Right atrium auricular region (tissue), 2 donors: ENCODE measurements around the gene HMGN4. TPM values are rescaled to one million over a fixed set of nuclear protein-coding genes. Genes with fewer than 3 reads are reported as not detected.

Source experiments
- DNase-seq: peaks from one replicate; pipeline ENCODE4 v3.0.0-alpha.2; 2019; ENCODE audit warnings: low spot score
- H3K27ac ChIP-seq, 2 donors: fragments of 200-600 bp; sonication (generic); 1 replicate in 1 of 2; 2 replicates in 1 of 2; pipeline ENCODE4 v1.5.1; 2016 to 2019
- H3K27me3 ChIP-seq, 2 donors: fragments of 200-600 bp; sonication (generic); one replicate each; pipeline versions ENCODE4 v1.5.1 to v1.6.0; 2017 to 2019
- H3K36me3 ChIP-seq: fragments of 200-600 bp; sonication (generic); one replicate; pipeline ENCODE4 v1.5.1; 2016
- H3K4me1 ChIP-seq, 2 donors: fragments of 200-600 bp; sonication (generic); one replicate each; pipeline versions ENCODE4 v1.5.1 to v1.6.0; 2017 to 2019
- H3K4me3 ChIP-seq, 2 donors: fragments of 200-600 bp; sonication (generic); 1 replicate in 1 of 2; 2 replicates in 1 of 2; pipeline ENCODE4 v1.5.1; 2017 to 2019; ENCODE audit warnings: mild to moderate bottlenecking in 1 of 2, moderate library complexity in 1 of 2
- H3K9me3 ChIP-seq, 2 donors: fragments of 200-600 bp; sonication (generic); one replicate each; pipeline ENCODE4 v1.5.1; 2019
- CTCF ChIP-seq, 2 donors: fragments of 200-600 bp; sonication (generic); IDR thresholded peaks; one replicate each; pipeline ENCODE4 v1.5.1; 2019; ENCODE audit warnings: antibody characterized with exemption in 2 of 2
- total RNA-seq, 2 donors: library from RNA; depleted of rRNA; stranded (reverse); fragments of >200 nt; gene quantifications; one replicate each; pipeline ENCODE4 v1.1.0, GENCODE V29; 2016

The HMGN4 gene
- total RNA-seq, 2 donors from 2014 or later: 36.1 to 52.5 TPM

- H3K27ac ChIP-seq: peak overlapping the region; percentile 85 to 87
- H3K27me3 ChIP-seq: no peaks in the 10 kb centered on the region
- no peaks in the 10 kb centered on the region for H3K36me3 ChIP-seq
- DNase-seq: no peak
- TF ChIP-seq CTCF (IDR thresholded peaks at IDR 0.05): no peak
- H3K9me3 ChIP-seq: no peaks in the 10 kb centered on the region
- peak overlapping the region; percentile 6 to 56 for H3K4me3 ChIP-seq
- peaks cover 0 to 17% of the 10 kb centered on the region in 2 donors for H3K4me1 ChIP-seq
Measured at GRCh38 chr6:26554447-26554696, 16.2 kb downstream of the HMGN4 start.

GRCh38 chr6:26554697-26555504 is 16.7 kb downstream of the HMGN4 start:
- Histone ChIP-seq H3K9me3 (no peaks in the 10 kb centered on the region), H3K4me1 (peaks cover 0 to 17% of the 10 kb centered on the region in 2 donors), H3K36me3 (no peaks in the 10 kb centered on the region), H3K27ac (peak overlapping the region; percentile 85 to 87), H3K4me3 (peak overlapping the region; percentile 6 to 56), H3K27me3 (no peaks in the 10 kb centered on the region)
- no peak for TF ChIP-seq CTCF (IDR thresholded peaks at IDR 0.05)
- DNase-seq: no peak

- Histone ChIP-seq H3K36me3 (no peaks in the 10 kb centered on the region), H3K27me3 (no peaks in the 10 kb centered on the region), H3K27ac (no peak overlapping the region), H3K4me3 (no peak overlapping the region), H3K9me3 (no peaks in the 10 kb centered on the region), H3K4me1 (peaks cover 0 to 17% of the 10 kb centered on the region in 2 donors)
- DNase-seq: no peak
- TF ChIP-seq CTCF (IDR thresholded peaks at IDR 0.05): no peak
Measured at GRCh38 chr6:26555505-26556262, 17.5 kb downstream of the HMGN4 start.

GRCh38 chr6:26556263-26557070 is 18.3 kb downstream of the HMGN4 start:
- peaks cover 0 to 17% of the 10 kb centered on the region in 2 donors for H3K4me1 ChIP-seq
- H3K27ac ChIP-seq: no peak overlapping the region
- DNase-seq: no peak
- H3K9me3 ChIP-seq: no peaks in the 10 kb centered on the region
- no peak overlapping the region for H3K4me3 ChIP-seq
- H3K36me3 ChIP-seq: no peaks in the 10 kb centered on the region
- TF ChIP-seq CTCF (IDR thresholded peaks at IDR 0.05): no peak
- H3K27me3 ChIP-seq: no peaks in the 10 kb centered on the region

GRCh38 chr6:26561533-26562466 is 23.6 kb downstream of the HMGN4 start:
- Histone ChIP-seq H3K4me3 (no peak overlapping the region), H3K9me3 (no peaks in the 10 kb centered on the region), H3K27ac (no peak overlapping the region), H3K27me3 (no peaks in the 10 kb centered on the region), H3K36me3 (no peaks in the 10 kb centered on the region), H3K4me1 (no peaks in the 10 kb centered on the region)
- no peak for DNase-seq
- TF ChIP-seq CTCF (IDR thresholded peaks at IDR 0.05): no peak
